GM15510 (cell line): Measurements from ENCODE around the gene ADAM12.

Source experiments
- POLR2A ChIP-seq: IDR thresholded peaks from 3 replicates; pipeline ENCODE4 v1.6.1; 2011; ENCODE audit warnings: borderline replicate concordance; ENCODE audit not compliant: insufficient read length; ENCODE audit errors: extremely low read depth

Gene ADAM12

GRCh38 chr10:126161691-126162090, 226.6 kb downstream of the ADAM12 start:
- TF ChIP-seq POLR2A, result no peak

GRCh38 chr10:126160971-126161630, 227.2 kb downstream of the ADAM12 start:
- TF ChIP-seq POLR2A, result no peak

GRCh38 chr10:126160571-126160970, 227.7 kb downstream of the ADAM12 start:
- TF ChIP-seq POLR2A, result no peak

GRCh38 chr10:126158133-126158892, 230.0 kb downstream of the ADAM12 start:
- no peak for TF ChIP-seq POLR2A

- TF ChIP-seq POLR2A, result no peak
These were observed 231.1 kb downstream of the ADAM12 start for GRCh38 chr10:126157189-126157588.

- no peak for TF ChIP-seq POLR2A
These were observed 231.8 kb downstream of the ADAM12 start for GRCh38 chr10:126156503-126156902.

- no peak for TF ChIP-seq POLR2A
These were observed 232.3 kb downstream of the ADAM12 start for GRCh38 chr10:126156012-126156411.

GRCh38 chr10:126155528-126155927, 232.7 kb downstream of the ADAM12 start:
- TF ChIP-seq POLR2A, result no peak

GRCh38 chr10:126153711-126154628, 234.3 kb downstream of the ADAM12 start:
- no peak for TF ChIP-seq POLR2A

GRCh38 chr10:126147866-126148587, 240.2 kb downstream of the ADAM12 start:
- no peak for TF ChIP-seq POLR2A

- no peak for TF ChIP-seq POLR2A
These were observed 241.5 kb downstream of the ADAM12 start for GRCh38 chr10:126146771-126147170.

GRCh38 chr10:126143117-126143516, 245.2 kb downstream of the ADAM12 start:
- TF ChIP-seq POLR2A, result no peak

GRCh38 chr10:126140746-126141273, 247.5 kb downstream of the ADAM12 start:
- TF ChIP-seq POLR2A, result no peak

GRCh38 chr10:126137562-126138221, 250.6 kb downstream of the ADAM12 start:
- TF ChIP-seq POLR2A, result no peak
